GM19467 (cell line): ENCODE results near the gene ELAVL1.
"Not testable (repeated sequence)": the region's sequence is repeated elsewhere in the genome, so short reads cannot be mapped to it uniquely, and the experiment has no call there.

Experiments
- ATAC-seq: cut with Tn5 transposase; IDR thresholded peaks from one replicate; pipeline ENCODE4 v1.9.1; 2021; ENCODE audit warnings: mild to moderate bottlenecking, moderate library complexity; ENCODE audit not compliant: unreplicated experiment

Gene ELAVL1

GRCh38 chr19:7943444-7944176, 61.8 kb downstream of the ELAVL1 start, which contains the start of gene TIMM44:
TSS of gene TIMM44 (minus strand) at chr19:7943666. CDS start at chr19:7943651, 15 bp downstream.
- ATAC-seq = peak; percentile 91

- no peak for ATAC-seq
Measured at GRCh38 chr19:7942981-7943443, 62.4 kb downstream of the ELAVL1 start.

DNA sequence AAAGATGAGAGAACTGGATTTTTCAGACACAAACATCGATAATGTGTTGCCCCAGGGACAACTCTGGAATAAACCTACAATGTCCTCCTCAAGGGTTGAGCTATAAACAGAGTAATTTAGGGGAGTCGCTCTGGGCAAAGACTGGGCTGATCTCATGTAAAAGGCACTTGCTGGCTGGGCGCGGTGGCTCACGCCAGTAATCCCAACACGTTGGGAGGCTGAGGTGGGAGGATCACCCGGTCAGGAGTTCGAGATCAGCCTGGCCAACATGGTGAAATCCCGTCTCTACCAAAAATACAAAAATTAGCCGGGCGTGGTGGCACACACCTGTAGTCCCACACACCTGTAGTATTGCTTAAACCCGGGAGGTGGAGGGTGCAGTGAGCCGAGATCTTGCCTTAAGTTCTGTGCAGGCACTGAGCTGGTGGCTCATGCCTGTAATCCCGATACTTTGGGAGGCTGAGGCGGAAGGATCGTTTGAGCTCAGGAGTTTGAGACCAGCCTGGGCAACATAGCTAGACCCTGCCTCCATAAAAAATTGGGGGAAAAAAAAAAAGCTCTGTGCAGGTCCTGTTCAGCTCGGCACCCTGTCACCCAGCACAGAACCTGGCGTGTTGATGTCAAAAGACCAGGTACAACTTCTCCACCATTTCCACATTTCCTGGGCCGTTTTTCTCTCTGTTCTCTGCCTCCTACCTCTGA, 63.4 kb downstream of the ELAVL1 start:
- no peak for ATAC-seq

- no peak for ATAC-seq
Measured at GRCh38 chr19:7940841-7941240, 64.6 kb downstream of the ELAVL1 start.

DNA sequence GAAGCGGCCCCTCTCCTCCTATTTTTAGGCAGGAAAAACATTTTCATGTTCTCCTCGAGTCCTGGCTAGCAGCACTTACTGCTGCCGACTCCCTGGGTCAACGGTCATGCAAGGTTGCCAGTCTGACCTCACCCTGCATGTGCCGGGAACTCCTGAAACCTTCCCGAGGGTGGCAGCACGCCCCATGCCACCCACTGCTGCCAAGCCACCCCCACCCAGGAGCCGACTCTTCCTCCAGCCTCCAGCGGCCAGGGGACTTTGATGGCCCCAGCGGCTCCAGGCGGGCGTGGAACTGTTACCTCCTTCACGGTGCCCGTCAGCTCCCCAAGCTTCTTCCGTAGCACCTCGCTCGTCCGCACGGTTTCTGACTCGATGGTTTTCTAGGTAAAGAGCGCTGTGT, 70.7 kb downstream of the ELAVL1 start:
- ATAC-seq = no peak

- no peak for ATAC-seq
Measured at GRCh38 chr19:7933828-7934725, 71.4 kb downstream of the ELAVL1 start.

- no peak for ATAC-seq
Measured at GRCh38 chr19:7933411-7933810, 72.0 kb downstream of the ELAVL1 start.

DNA sequence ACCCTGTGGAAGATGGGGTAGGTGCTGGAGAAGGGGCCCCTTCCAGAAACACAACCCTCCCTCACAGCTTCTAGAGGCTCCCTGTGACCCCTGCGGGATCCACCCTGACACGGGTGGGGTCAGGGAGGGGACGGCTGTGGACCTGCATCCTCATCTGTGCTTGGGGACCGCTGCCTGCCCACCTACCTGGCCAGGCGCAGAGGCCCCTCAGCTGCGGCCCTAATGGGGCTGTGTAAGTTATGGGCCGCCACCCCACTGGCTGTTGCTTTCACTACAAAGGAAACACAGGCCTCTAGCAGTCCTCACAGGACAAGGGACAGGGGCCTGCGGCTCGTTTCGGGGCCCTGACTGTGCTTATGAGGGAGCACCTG, 72.5 kb downstream of the ELAVL1 start:
- no peak for ATAC-seq

DNA sequence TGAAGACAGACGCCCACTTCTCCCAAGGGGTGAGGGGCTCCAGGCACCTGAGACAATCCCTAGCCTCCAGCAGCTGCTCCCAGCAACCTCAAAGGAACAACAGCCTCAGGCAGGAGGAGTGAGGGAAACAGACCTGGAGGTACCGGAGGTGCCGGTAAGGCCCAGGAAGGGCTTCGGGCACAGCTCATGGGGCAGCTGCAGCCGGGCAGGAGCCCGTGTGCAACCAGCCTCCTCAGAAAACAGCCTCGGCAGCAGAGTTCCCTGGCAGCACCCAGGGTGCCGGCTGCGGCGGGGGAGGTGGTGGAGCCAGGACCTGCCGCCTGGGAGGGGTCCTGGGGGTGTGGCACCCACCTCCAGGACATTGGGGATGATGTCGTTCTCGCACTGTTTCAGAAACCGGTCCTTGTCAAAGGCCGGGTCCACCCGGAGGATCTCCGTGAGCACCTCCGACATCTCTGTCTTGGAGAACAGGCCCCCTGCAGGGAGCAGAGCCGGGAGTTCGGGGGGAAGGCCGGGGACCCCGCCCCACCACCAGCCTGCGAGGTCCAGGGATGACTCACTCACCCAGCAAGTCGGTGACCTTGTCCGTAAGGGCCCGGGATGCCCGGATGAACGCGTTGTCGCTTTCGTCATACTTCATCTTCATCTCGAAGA, 73.0 kb downstream of the ELAVL1 start:
- no peak for ATAC-seq

GRCh38 chr19:7931221-7932061, 74.0 kb downstream of the ELAVL1 start:
- no peak for ATAC-seq

GRCh38 chr19:7930765-7931164, 74.7 kb downstream of the ELAVL1 start:
- ATAC-seq = no peak

- not testable (repeated sequence) for ATAC-seq
Measured at GRCh38 chr19:7930030-7930429, 75.4 kb downstream of the ELAVL1 start.

GRCh38 chr19:7928741-7929701, 76.4 kb downstream of the ELAVL1 start:
- no peak for ATAC-seq

DNA sequence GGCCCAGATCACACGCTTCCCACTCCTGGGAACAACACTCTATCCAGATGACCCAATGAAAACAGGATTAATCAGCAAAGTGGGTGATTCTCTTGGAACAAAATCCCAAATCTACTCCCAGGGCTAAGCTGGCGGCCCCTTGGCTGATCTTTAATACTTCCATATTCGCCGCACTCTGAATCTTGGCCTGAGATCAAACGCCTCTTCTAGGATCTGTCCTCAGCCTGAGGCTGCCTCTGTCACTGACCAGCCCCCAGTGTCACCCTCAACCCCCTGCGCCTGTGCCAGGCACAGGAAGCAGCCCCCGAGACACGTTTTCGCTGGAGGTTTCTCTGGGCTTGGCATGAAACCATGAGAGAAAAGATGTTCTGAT, 77.1 kb downstream of the ELAVL1 start:
- no peak for ATAC-seq

GRCh38 chr19:7927605-7928333, 77.7 kb downstream of the ELAVL1 start:
- no peak for ATAC-seq

DNA sequence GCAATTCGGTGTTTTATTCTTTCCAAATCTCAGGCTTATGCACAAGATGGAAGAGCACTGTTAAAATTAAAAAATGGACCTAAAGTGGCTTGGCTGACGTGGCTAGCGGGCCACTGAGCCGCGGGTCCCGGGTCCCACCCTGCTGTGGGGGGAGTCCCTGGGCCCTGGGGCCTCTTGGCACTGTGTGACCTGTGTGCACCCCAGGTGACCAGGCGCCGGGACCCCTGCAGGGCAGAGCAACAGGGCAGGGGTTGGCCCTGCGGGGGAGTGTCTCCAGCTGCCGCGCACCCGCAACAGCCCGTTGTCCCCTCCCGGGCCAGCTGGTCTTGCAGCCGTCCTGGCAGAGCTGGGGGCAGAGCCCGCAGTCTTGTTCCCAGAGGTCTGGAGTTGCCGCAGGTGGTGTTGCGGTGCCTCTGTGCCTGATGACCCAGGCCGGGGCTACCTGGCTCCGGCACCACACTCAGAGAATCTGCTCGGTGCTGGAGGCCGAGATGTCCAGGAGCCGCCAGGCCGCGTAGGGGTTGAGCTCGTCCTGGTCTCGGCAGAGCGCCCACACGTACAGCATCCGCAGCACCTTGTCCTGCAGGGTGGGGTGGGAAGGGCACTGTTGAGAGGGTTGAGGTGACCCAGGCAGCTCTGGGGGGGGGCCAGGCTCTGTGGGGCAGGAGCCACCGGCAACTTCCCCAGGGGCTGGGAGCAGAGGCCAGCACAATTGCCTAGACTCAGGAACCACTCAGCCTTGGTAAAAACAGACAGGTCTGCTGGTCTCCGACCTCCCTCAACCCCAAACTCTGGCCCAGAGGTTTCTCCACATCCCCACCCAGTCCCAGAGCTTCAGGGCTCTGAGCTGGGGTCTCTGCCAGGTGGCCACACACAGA, 78.5 kb downstream of the ELAVL1 start:
- no peak for ATAC-seq

GRCh38 chr19:7926021-7926726, 79.3 kb downstream of the ELAVL1 start, which contains the start of gene CTXN1:
TSS of gene CTXN1 (minus strand) at chr19:7926135. CDS start at chr19:7925538, 597 bp downstream.
- ATAC-seq = no peak
